ENCODE data around the gene HAGH. TPM values are rescaled to one million over a fixed set of nuclear protein-coding genes. Genes with fewer than 3 reads are reported as not detected.
A peak's percentile ranks its signal among the peaks of the same experiment; 100 is the strongest.

HAGH gene
- total RNA-seq, 1 experiment from 2014 or later = 38.4 TPM

GRCh38 chr16:1825864-1826690 is 548 bp downstream of the HAGH start:
- H3K4me1 ChIP-seq (ENCODE audit: low read length) = peaks cover 31% of the 10 kb centered on the region
- H3K4me3 ChIP-seq (ENCODE audit: low read length) = peak overlapping the region; percentile 74
- no peak overlapping the region for H2AFZ ChIP-seq (ENCODE audit: low read length)
- no peak overlapping the region for H3K27ac ChIP-seq (ENCODE audit: low read length)
- H3K27me3 ChIP-seq (ENCODE audit: low read length) = no peaks in the 10 kb centered on the region
- peak overlapping the region; percentile 86 for H3K4me2 ChIP-seq (ENCODE audit: low read depth, low read length, poor library complexity, severe bottlenecking)
- peak overlapping the region; percentile 80 for H3K9ac ChIP-seq (ENCODE audit: low read length)
- DNase-seq = peak; percentile 85
- no peaks in the 10 kb centered on the region for H3K36me3 ChIP-seq (ENCODE audit: insufficient read depth, low read length)
- no peaks in the 10 kb centered on the region for H4K20me1 ChIP-seq (ENCODE audit: insufficient read depth, low read depth, low read length)
- H3K9me2 ChIP-seq (replicated peaks; ENCODE audit: insufficient read depth, low read length) = no peaks in the 10 kb centered on the region
- peaks cover 19% of the 10 kb centered on the region for H3K79me2 ChIP-seq (ENCODE audit: low read length)
- H3K9me3 ChIP-seq (ENCODE audit: low read length) = no peaks in the 10 kb centered on the region

GRCh38 chr16:1825381-1825863 is 1.2 kb downstream of the HAGH start:
- Histone ChIP-seq H3K4me2 (ENCODE audit: low read depth, low read length, poor library complexity, severe bottlenecking) (peak overlapping the region; percentile 86), H2AFZ (ENCODE audit: low read length) (no peak overlapping the region), H3K9me3 (ENCODE audit: low read length) (no peaks in the 10 kb centered on the region), H3K4me3 (ENCODE audit: low read length) (peak overlapping the region; percentile 74), H3K79me2 (ENCODE audit: low read length) (peaks cover 19% of the 10 kb centered on the region), H3K27ac (ENCODE audit: low read length) (no peak overlapping the region), H3K36me3 (ENCODE audit: insufficient read depth, low read length) (no peaks in the 10 kb centered on the region), H3K9ac (ENCODE audit: low read length) (peak overlapping the region; percentile 71), H3K4me1 (ENCODE audit: low read length) (peaks cover 31% of the 10 kb centered on the region), H3K9me2 (replicated peaks; ENCODE audit: insufficient read depth, low read length) (no peaks in the 10 kb centered on the region), H4K20me1 (ENCODE audit: insufficient read depth, low read depth, low read length) (no peaks in the 10 kb centered on the region), H3K27me3 (ENCODE audit: low read length) (no peaks in the 10 kb centered on the region)
- DNase-seq = no peak

GRCh38 chr16:1823821-1824220 is 2.8 kb downstream of the HAGH start:
- Histone ChIP-seq H3K9ac (ENCODE audit: low read length) (peak overlapping the region; percentile 23; the same call in 1 of the 2 replicates), H3K27ac (ENCODE audit: low read length) (no peak overlapping the region), H4K20me1 (ENCODE audit: insufficient read depth, low read depth, low read length) (no peaks in the 10 kb centered on the region), H3K4me2 (ENCODE audit: low read depth, low read length, poor library complexity, severe bottlenecking) (no peak overlapping the region), H3K27me3 (ENCODE audit: low read length) (no peaks in the 10 kb centered on the region), H3K4me3 (ENCODE audit: low read length) (no peak overlapping the region), H3K4me1 (ENCODE audit: low read length) (peaks cover 23% of the 10 kb centered on the region), H3K36me3 (ENCODE audit: insufficient read depth, low read length) (no peaks in the 10 kb centered on the region), H3K9me2 (replicated peaks; ENCODE audit: insufficient read depth, low read length) (no peaks in the 10 kb centered on the region), H2AFZ (ENCODE audit: low read length) (no peak overlapping the region), H3K9me3 (ENCODE audit: low read length) (no peaks in the 10 kb centered on the region), H3K79me2 (ENCODE audit: low read length) (peaks cover 15% of the 10 kb centered on the region)
- DNase-seq = peak; percentile 88

- no peaks in the 10 kb centered on the region for H3K9me2 ChIP-seq (replicated peaks; ENCODE audit: insufficient read depth, low read length)
- no peak overlapping the region for H3K4me3 ChIP-seq (ENCODE audit: low read length)
- H3K4me2 ChIP-seq (ENCODE audit: low read depth, low read length, poor library complexity, severe bottlenecking) = no peak overlapping the region
- no peaks in the 10 kb centered on the region for H3K9me3 ChIP-seq (ENCODE audit: low read length)
- peaks cover 13% of the 10 kb centered on the region for H3K4me1 ChIP-seq (ENCODE audit: low read length)
- no peaks in the 10 kb centered on the region for H3K36me3 ChIP-seq (ENCODE audit: insufficient read depth, low read length)
- H3K9ac ChIP-seq (ENCODE audit: low read length) = no peak overlapping the region
- H3K79me2 ChIP-seq (ENCODE audit: low read length) = peaks cover 6% of the 10 kb centered on the region
- no peak overlapping the region for H3K27ac ChIP-seq (ENCODE audit: low read length)
- H3K27me3 ChIP-seq (ENCODE audit: low read length) = no peaks in the 10 kb centered on the region
- no peak for DNase-seq
- H4K20me1 ChIP-seq (ENCODE audit: insufficient read depth, low read depth, low read length) = no peaks in the 10 kb centered on the region
- no peak overlapping the region for H2AFZ ChIP-seq (ENCODE audit: low read length)
Measured at GRCh38 chr16:1822801-1823200, 3.8 kb downstream of the HAGH start.

- H3K9ac ChIP-seq (ENCODE audit: low read length) = no peak overlapping the region
- no peaks in the 10 kb centered on the region for H3K9me3 ChIP-seq (ENCODE audit: low read length)
- no peaks in the 10 kb centered on the region for H3K79me2 ChIP-seq (ENCODE audit: low read length)
- no peak overlapping the region for H2AFZ ChIP-seq (ENCODE audit: low read length)
- no peaks in the 10 kb centered on the region for H3K27me3 ChIP-seq (ENCODE audit: low read length)
- H3K4me1 ChIP-seq (ENCODE audit: low read length) = peaks cover 8% of the 10 kb centered on the region
- H4K20me1 ChIP-seq (ENCODE audit: insufficient read depth, low read depth, low read length) = no peaks in the 10 kb centered on the region
- no peak overlapping the region for H3K27ac ChIP-seq (ENCODE audit: low read length)
- no peak overlapping the region for H3K4me2 ChIP-seq (ENCODE audit: low read depth, low read length, poor library complexity, severe bottlenecking)
- no peak overlapping the region for H3K4me3 ChIP-seq (ENCODE audit: low read length)
- no peaks in the 10 kb centered on the region for H3K36me3 ChIP-seq (ENCODE audit: insufficient read depth, low read length)
- DNase-seq = no peak
- H3K9me2 ChIP-seq (replicated peaks; ENCODE audit: insufficient read depth, low read length) = no peaks in the 10 kb centered on the region
Measured at GRCh38 chr16:1821861-1822611, 4.6 kb downstream of the HAGH start.

GRCh38 chr16:1820946-1821290 is 5.7 kb downstream of the HAGH start:
- no peak for DNase-seq
- Histone ChIP-seq H3K9me2 (replicated peaks; ENCODE audit: insufficient read depth, low read length) (no peaks in the 10 kb centered on the region), H3K27ac (ENCODE audit: low read length) (no peak overlapping the region), H3K27me3 (ENCODE audit: low read length) (no peaks in the 10 kb centered on the region), H3K9me3 (ENCODE audit: low read length) (no peaks in the 10 kb centered on the region), H3K4me2 (ENCODE audit: low read depth, low read length, poor library complexity, severe bottlenecking) (no peak overlapping the region), H3K4me1 (ENCODE audit: low read length) (peaks cover 8% of the 10 kb centered on the region), H3K4me3 (ENCODE audit: low read length) (no peak overlapping the region), H4K20me1 (ENCODE audit: insufficient read depth, low read depth, low read length) (no peaks in the 10 kb centered on the region), H3K36me3 (ENCODE audit: insufficient read depth, low read length) (no peaks in the 10 kb centered on the region), H3K79me2 (ENCODE audit: low read length) (no peaks in the 10 kb centered on the region), H3K9ac (ENCODE audit: low read length) (no peak overlapping the region), H2AFZ (ENCODE audit: low read length) (no peak overlapping the region)

GRCh38 chr16:1820096-1820945 is 6.3 kb downstream of the HAGH start:
- Histone ChIP-seq H4K20me1 (ENCODE audit: insufficient read depth, low read depth, low read length) (no peaks in the 10 kb centered on the region), H3K9me3 (ENCODE audit: low read length) (no peaks in the 10 kb centered on the region), H3K36me3 (ENCODE audit: insufficient read depth, low read length) (no peaks in the 10 kb centered on the region), H3K4me3 (ENCODE audit: low read length) (no peak overlapping the region), H3K9ac (ENCODE audit: low read length) (no peak overlapping the region), H3K4me1 (ENCODE audit: low read length) (peaks cover 2% of the 10 kb centered on the region), H3K27ac (ENCODE audit: low read length) (no peak overlapping the region), H3K79me2 (ENCODE audit: low read length) (no peaks in the 10 kb centered on the region), H3K4me2 (ENCODE audit: low read depth, low read length, poor library complexity, severe bottlenecking) (no peak overlapping the region), H3K27me3 (ENCODE audit: low read length) (no peaks in the 10 kb centered on the region), H3K9me2 (replicated peaks; ENCODE audit: insufficient read depth, low read length) (no peaks in the 10 kb centered on the region), H2AFZ (ENCODE audit: low read length) (no peak overlapping the region)
- DNase-seq = no peak
